Natural killer cell treated with Interleukin-12 subunit alpha and Interleukin-12 subunit beta and Interleukin-15 and Interleukin-18, amount 100 ng/mL, for 72 hours (primary cell): ENCODE results near the gene PSMB4. TPM values are rescaled to one million over a fixed set of nuclear protein-coding genes. Genes with fewer than 3 reads are reported as not detected.
"Not testable (repeated sequence)": the region's sequence is repeated elsewhere in the genome, so short reads cannot be mapped to it uniquely, and the experiment has no call there.

Experiments
- ATAC-seq, 2 donors: fragments of 150-1000 bp; cut with Tn5 transposase in 1 of 2; sonication (Bioruptor Pico), chemical (Tn5 transposase) in 1 of 2; 2 replicates each; pipeline ENCODE4 v1.10.0; 2021
- DNase-seq: peaks from one replicate; pipeline ENCODE4 v3.0.0; 2022; ENCODE audit warnings: low spot score
- H3K27ac Mint-ChIP-seq, 2 donors: 1 replicate in 1 of 2; 2 replicates in 1 of 2; pipeline ENCODE4 v1.8.0; 2022; ENCODE audit warnings: mixed read lengths in 2 of 2, mild to moderate bottlenecking in 1 of 2, moderate library complexity in 1 of 2
- H3K27me3 Mint-ChIP-seq, 2 donors: 1 replicate in 1 of 2; 2 replicates in 1 of 2; pipeline ENCODE4 v1.8.0; 2022; ENCODE audit warnings: mixed read lengths in 2 of 2
- H3K36me3 Mint-ChIP-seq: one replicate; pipeline ENCODE4 v1.8.0; 2022; ENCODE audit warnings: mixed read lengths
- H3K4me1 Mint-ChIP-seq, 2 donors: 1 replicate in 1 of 2; 2 replicates in 1 of 2; pipeline ENCODE4 v1.8.0; 2022; ENCODE audit warnings: low read depth in 2 of 2, mixed read lengths in 2 of 2, mild to moderate bottlenecking in 1 of 2
- H3K4me3 Mint-ChIP-seq: one replicate; pipeline ENCODE4 v1.8.0; 2022; ENCODE audit warnings: mixed read lengths
- H3K9me3 Mint-ChIP-seq: 2 replicates; pipeline ENCODE4 v1.8.0; 2022; ENCODE audit warnings: mixed read lengths
- total RNA-seq, 2 donors: library from RNA; stranded (reverse); gene quantifications; one replicate each; pipeline ENCODE4 v1.2.3, GENCODE V29; 2022

PSMB4 gene
- total RNA-seq, 2 donors from 2014 or later, result 375 to 427 TPM

GRCh38 chr1:151436985-151437384 is 37.6 kb downstream of the PSMB4 start:
- ATAC-seq, result peak; percentile 75 to 79
- peak overlapping the region; percentile 45 for H3K4me3 Mint-ChIP-seq

GRCh38 chr1:151437396-151437795 is 38.0 kb downstream of the PSMB4 start:
- H3K36me3 Mint-ChIP-seq, H3K27me3 Mint-ChIP-seq, DNase-seq, H3K9me3 Mint-ChIP-seq: not testable (repeated sequence)
- ATAC-seq, result peak in 1 of 2 donors; percentile 36
- Mint-ChIP-seq H3K4me3 (peak overlapping the region; percentile 45), H3K27ac (peak overlapping the region; percentile 41 to 53), H3K4me1 (peaks cover 35 to 47% of the 10 kb centered on the region in 2 donors)

More at GRCh38 chr1:151436985-151437384, 37.6 kb downstream of the PSMB4 start:
- Mint-ChIP-seq H3K9me3 (no peaks in the 10 kb centered on the region), H3K36me3 (no peaks in the 10 kb centered on the region), H3K27me3 (no peaks in the 10 kb centered on the region), H3K4me1 (peaks cover 35 to 47% of the 10 kb centered on the region in 2 donors), H3K27ac (peak overlapping the region in 1 of 2 donors; percentile 41)
- DNase-seq, result no peak

GRCh38 chr1:151443846-151444782 is 44.7 kb downstream of the PSMB4 start:
- peak; percentile 70 for DNase-seq
- Mint-ChIP-seq H3K4me1 (peaks cover 19 to 33% of the 10 kb centered on the region in 2 donors), H3K27ac (no peak overlapping the region), H3K36me3 (no peaks in the 10 kb centered on the region), H3K4me3 (no peak overlapping the region), H3K27me3 (no peaks in the 10 kb centered on the region), H3K9me3 (no peaks in the 10 kb centered on the region)
- ATAC-seq, result peak; percentile 74 to 89

- Mint-ChIP-seq H3K27me3 (no peaks in the 10 kb centered on the region), H3K4me3 (no peak overlapping the region), H3K4me1 (peaks cover 19 to 30% of the 10 kb centered on the region in 2 donors), H3K27ac (peak overlapping the region in 1 of 2 donors; percentile 12), H3K36me3 (no peaks in the 10 kb centered on the region), H3K9me3 (no peaks in the 10 kb centered on the region)
- DNase-seq, result no peak
- no peak for ATAC-seq
These were observed 45.4 kb downstream of the PSMB4 start for GRCh38 chr1:151444783-151445177.

GRCh38 chr1:151447696-151448095 is 48.3 kb downstream of the PSMB4 start:
- H3K36me3 Mint-ChIP-seq, result no peaks in the 10 kb centered on the region
- no peaks in the 10 kb centered on the region for H3K9me3 Mint-ChIP-seq
- H3K4me1 Mint-ChIP-seq, result peaks cover 11 to 16% of the 10 kb centered on the region in 2 donors
- H3K27ac Mint-ChIP-seq, result no peak overlapping the region
- ATAC-seq (no peak), DNase-seq (no peak)
- no peaks in the 10 kb centered on the region for H3K27me3 Mint-ChIP-seq
- H3K4me3 Mint-ChIP-seq, result no peak overlapping the region

Other genes with a start within 250 kb of the PSMB4 start
- 10 to 100 TPM; 10.2 to 16.8 TPM for gene TNFAIP8L2, start 242.9 kb upstream of the PSMB4 start, total RNA-seq
- gene LYSMD1, start 233.7 kb upstream of the PSMB4 start, total RNA-seq, result 1 to 10 TPM; 5.0 to 6.3 TPM
- 10 to 100 TPM; 55.2 to 63.2 TPM for gene SCNM1, start 233.4 kb upstream of the PSMB4 start, total RNA-seq
- gene TMOD4, start 223.6 kb upstream of the PSMB4 start, total RNA-seq, result 1 to 10 TPM; 1.2 to 5.3 TPM
- gene VPS72, start 209.4 kb upstream of the PSMB4 start, total RNA-seq, result 10 to 100 TPM; 33.1 to 74.4 TPM
- gene PIP5K1A, start 201.0 kb upstream of the PSMB4 start, total RNA-seq, result 100 to 1,000 TPM in 1 of 2 donors, 10 to 100 TPM in 1; 93.8 to 116 TPM
- gene PSMD4, start 144.8 kb upstream of the PSMB4 start, total RNA-seq, result 100 to 1,000 TPM; 193 to 235 TPM
- gene ZNF687, start 117.3 kb upstream of the PSMB4 start, total RNA-seq, result 10 to 100 TPM; 29.1 to 31.2 TPM
- gene PI4KB, start 72.2 kb upstream of the PSMB4 start, total RNA-seq, result 10 to 100 TPM; 69.9 to 82.3 TPM
- gene RFX5, start 52.3 kb upstream of the PSMB4 start, total RNA-seq, result 10 to 100 TPM; 40.3 to 95.4 TPM
- gene SELENBP1, start 26.9 kb upstream of the PSMB4 start, total RNA-seq, result not detected
- gene POGZ, start 59.9 kb downstream of the PSMB4 start, total RNA-seq, result 100 to 1,000 TPM in 1 of 2 donors, 10 to 100 TPM in 1; 74.9 to 127 TPM
- 1 to 10 TPM in 1 of 2 donors, under 1 TPM in 1; 0.31 to 1.8 TPM for gene CGN, start 111.8 kb downstream of the PSMB4 start, total RNA-seq
- gene TUFT1, start 140.7 kb downstream of the PSMB4 start, total RNA-seq, result 1 to 10 TPM; 2.0 to 2.3 TPM
- gene SNX27, start 212.5 kb downstream of the PSMB4 start, total RNA-seq, result 10 to 100 TPM; 28.3 to 34.2 TPM